Brain microvascular endothelial cell (primary cell): Measurements from ENCODE around the gene RIF1.

Experiments
- DNase-seq: peaks from one replicate; pipeline ENCODE4 v3.0.0-alpha.2; 2020
- H3K27ac ChIP-seq: fragments of 250-450 bp; sonication (Bioruptor Pico); 2 replicates; pipeline ENCODE4 v1.5.1; 2020; ENCODE audit warnings: mild to moderate bottlenecking, moderate library complexity
- H3K27me3 ChIP-seq: fragments of 250-450 bp; sonication (Bioruptor Pico); replicated peaks from 2 replicates; pipeline ENCODE4 v1.5.1; 2020; ENCODE audit warnings: mild to moderate bottlenecking
- H3K36me3 ChIP-seq: fragments of 250-450 bp; sonication (Bioruptor Pico); replicated peaks from 2 replicates; pipeline ENCODE4 v1.5.1; 2020; ENCODE audit warnings: mild to moderate bottlenecking
- H3K4me3 ChIP-seq: 2 replicates; pipeline ENCODE4 v1.5.1; 2011; ENCODE audit warnings: low read depth, mild to moderate bottlenecking, control low read depth, low read length, moderate library complexity
- CTCF ChIP-seq: IDR thresholded peaks from 2 replicates; pipeline ENCODE4 v1.5.1; 2011; ENCODE audit warnings: low read depth, mild to moderate bottlenecking, moderate library complexity, low read length, control low read depth, inconsistent platforms; ENCODE audit errors: missing control alignments
- in situ Hi-C: cut with HindIII; loops from 2 replicates; pipeline ENCODE4 v1.10.0; 2017; ENCODE audit warnings: low sequenced_read_pairs, low pct_ligation_motif_present

Gene RIF1

GRCh38 chr2:151482171-151482725 is 72.5 kb downstream of the RIF1 start:
- in situ Hi-C loops: no loop called here
- no peak overlapping the region for H3K27ac ChIP-seq
- DNase-seq: no peak
- no peak for TF ChIP-seq CTCF
- no peak overlapping the region for H3K4me3 ChIP-seq
- H3K36me3 ChIP-seq: peaks cover 11% of the 10 kb centered on the region
- H3K27me3 ChIP-seq: no peaks in the 10 kb centered on the region

GRCh38 chr2:151483546-151483945 is 73.8 kb downstream of the RIF1 start:
- H3K36me3 ChIP-seq: peaks cover 11% of the 10 kb centered on the region
- no peak overlapping the region for H3K27ac ChIP-seq
- H3K4me3 ChIP-seq: no peak overlapping the region
- in situ Hi-C loops: no loop called here
- TF ChIP-seq CTCF: no peak
- DNase-seq: no peak
- no peaks in the 10 kb centered on the region for H3K27me3 ChIP-seq

GRCh38 chr2:151484100-151484499 is 74.4 kb downstream of the RIF1 start:
- no peak for TF ChIP-seq CTCF
- DNase-seq: no peak
- H3K27me3 ChIP-seq: no peaks in the 10 kb centered on the region
- H3K36me3 ChIP-seq: peaks cover 11% of the 10 kb centered on the region
- in situ Hi-C loops: no loop called here
- no peak overlapping the region for H3K4me3 ChIP-seq
- H3K27ac ChIP-seq: no peak overlapping the region

GRCh38 chr2:151486053-151486452 is 76.4 kb downstream of the RIF1 start:
- Histone ChIP-seq H3K36me3 (peaks cover 10% of the 10 kb centered on the region), H3K4me3 (no peak overlapping the region), H3K27me3 (no peaks in the 10 kb centered on the region), H3K27ac (no peak overlapping the region)
- in situ Hi-C loops: no loop called here
- no peak for DNase-seq
- no peak for TF ChIP-seq CTCF

- TF ChIP-seq CTCF: no peak
- DNase-seq: no peak
- Histone ChIP-seq H3K4me3 (no peak overlapping the region), H3K27me3 (no peaks in the 10 kb centered on the region), H3K27ac (no peak overlapping the region), H3K36me3 (no peaks in the 10 kb centered on the region)
- in situ Hi-C loops: no loop called here
Measured at GRCh38 chr2:151490276-151490675, 80.6 kb downstream of the RIF1 start.

GRCh38 chr2:151491496-151491895 is 81.8 kb downstream of the RIF1 start:
- no peak for TF ChIP-seq CTCF
- in situ Hi-C loops: no loop called here
- no peak overlapping the region for H3K27ac ChIP-seq

More at GRCh38 chr2:151491496-151491895, 81.8 kb downstream of the RIF1 start:
- no peaks in the 10 kb centered on the region for H3K27me3 ChIP-seq
- DNase-seq: no peak
- no peaks in the 10 kb centered on the region for H3K36me3 ChIP-seq
- H3K4me3 ChIP-seq: no peak overlapping the region
